Hematopoietic multipotent progenitor cell treated with erythropoietin and hydrocortisone succinate and interleukin-3 and kit ligand, for 15 days (in vitro differentiated cells): Measurements from ENCODE around the gene ENTPD2.
"Not testable (repeated sequence)": the region's sequence is repeated elsewhere in the genome, so short reads cannot be mapped to it uniquely, and the experiment has no call there.

ENCODE experiments used
- DNase-seq: peaks from one replicate; pipeline ENCODE4 v3.0.0-alpha.2; 2015; ENCODE audit warnings: low spot score

ENTPD2 gene

GRCh38 chr9:137064027-137064879, 10.4 kb upstream of the ENTPD2 start:
- DNase-seq = peak; percentile 65

DNA sequence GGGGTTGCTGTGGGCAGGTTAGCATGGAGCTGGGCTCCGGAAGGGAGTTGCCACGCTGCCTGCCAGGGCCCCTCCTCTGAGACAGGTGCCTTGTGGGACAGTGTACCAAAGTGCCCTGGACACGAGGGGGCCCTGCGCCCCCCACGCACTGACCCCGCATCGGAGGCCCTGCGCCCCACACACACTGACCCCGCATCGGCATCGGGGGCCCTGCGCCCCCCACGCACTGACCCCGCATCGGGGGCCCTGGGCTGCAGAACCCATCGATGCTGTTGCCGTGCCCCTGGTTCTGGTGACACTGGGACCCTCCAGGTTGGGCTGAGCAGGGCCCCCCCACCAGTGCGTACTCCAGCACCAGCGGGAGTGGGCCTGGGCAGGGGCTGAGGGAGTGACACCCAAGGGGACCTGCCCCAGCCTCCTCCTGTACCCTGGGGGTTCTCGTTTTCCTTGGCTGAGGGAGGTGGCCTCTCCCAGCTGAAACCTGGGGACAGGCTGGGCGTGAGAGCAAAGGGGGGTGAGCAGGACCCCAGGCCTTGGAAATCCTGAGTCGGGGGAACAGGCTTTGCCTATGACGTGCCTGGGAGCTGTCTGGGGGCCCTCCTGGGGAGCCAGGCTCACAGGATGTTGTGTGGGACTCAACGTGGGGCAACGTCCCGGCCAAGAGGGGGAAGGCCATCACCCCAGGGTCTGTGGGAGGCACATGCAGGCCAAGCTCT, 9.6 kb upstream of the ENTPD2 start:
- DNase-seq = no peak

GRCh38 chr9:137062798-137063197, 8.9 kb upstream of the ENTPD2 start:
- DNase-seq = not testable (repeated sequence)

DNA sequence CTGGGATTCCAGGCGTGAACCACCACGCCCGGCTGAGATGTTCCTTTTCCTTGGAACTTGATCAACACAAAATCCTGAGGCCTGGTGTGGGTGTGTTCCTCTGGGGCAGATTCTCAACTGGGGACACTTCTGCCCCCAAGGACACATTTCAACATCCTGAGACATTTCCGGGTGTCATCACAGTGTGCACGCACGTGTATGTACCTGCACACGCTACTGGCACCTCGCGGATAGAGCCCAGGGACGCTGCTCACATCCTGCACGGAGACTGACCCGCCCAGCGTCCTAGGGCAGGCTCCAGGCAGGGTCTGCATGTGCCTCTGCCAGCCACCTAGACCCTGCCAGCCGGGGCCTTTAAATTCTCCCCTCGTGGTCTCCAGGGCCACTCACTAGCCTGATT, 8.5 kb upstream of the ENTPD2 start:
- DNase-seq = no peak

- no peak for DNase-seq
Measured at GRCh38 chr9:137058521-137059234, 4.8 kb upstream of the ENTPD2 start.

GRCh38 chr9:137057545-137057944, 3.7 kb upstream of the ENTPD2 start:
- no peak for DNase-seq

GRCh38 chr9:137056739-137057415, 3.0 kb upstream of the ENTPD2 start:
- DNase-seq = no peak

GRCh38 chr9:137055385-137056364, 1.8 kb upstream of the ENTPD2 start:
- no peak for DNase-seq

DNA sequence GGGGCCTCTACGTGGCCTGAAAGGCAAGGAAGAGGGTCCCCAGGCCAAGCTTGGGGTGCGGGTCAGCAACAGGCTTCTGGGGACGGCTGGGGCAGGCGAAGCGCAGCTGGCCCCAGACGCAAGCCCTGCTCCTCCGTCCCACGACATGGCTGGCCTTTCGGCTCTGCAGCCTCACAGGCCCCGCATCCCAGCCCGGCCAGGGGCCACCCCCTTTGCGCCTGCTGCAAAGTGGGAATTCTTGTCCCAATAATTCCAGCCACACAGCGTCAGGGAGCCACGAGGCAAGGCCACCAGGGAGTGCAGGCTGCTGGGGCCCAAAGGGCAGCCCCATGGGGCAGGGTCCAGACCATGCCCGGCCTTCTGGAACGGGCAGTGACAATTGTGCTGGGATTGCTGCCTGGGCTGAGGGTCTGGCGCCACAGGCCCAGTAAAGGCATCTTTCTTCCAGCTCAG, 1.1 kb upstream of the ENTPD2 start:
- no peak for DNase-seq

- no peak for DNase-seq
Measured at GRCh38 chr9:137052998-137053943, 590 bp downstream of the ENTPD2 start.

- DNase-seq = no peak
Measured at GRCh38 chr9:137052293-137052692, 1.6 kb downstream of the ENTPD2 start.

DNA sequence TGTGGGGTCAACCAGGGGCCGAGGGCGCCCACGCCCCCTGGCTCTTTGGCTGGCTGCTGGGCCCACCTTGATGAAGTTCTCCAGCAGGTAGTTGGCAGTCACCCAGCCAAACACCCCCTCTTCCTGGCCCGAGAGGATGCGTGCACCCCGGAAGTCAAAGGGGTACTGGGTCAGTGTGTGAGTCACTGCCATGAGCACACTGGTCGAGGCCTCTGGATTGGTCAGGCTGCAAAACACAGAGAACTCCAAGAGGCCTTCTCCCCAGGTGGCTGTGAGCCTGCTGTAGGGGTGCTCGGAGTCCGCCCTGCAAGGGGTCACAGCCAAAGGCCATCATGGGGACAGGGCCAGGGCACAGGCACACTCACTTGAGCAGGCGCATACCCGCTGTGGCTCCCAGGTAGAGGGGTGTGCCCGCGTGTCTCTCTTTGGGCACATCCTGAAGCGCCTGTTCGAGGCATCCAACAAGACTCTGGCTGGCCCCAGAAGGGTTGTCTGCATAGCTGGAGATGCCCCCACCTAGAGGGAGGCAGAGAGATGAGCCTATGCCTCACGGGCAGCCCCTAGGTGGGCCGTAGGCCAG, 2.6 kb downstream of the ENTPD2 start:
- DNase-seq = no peak

DNA sequence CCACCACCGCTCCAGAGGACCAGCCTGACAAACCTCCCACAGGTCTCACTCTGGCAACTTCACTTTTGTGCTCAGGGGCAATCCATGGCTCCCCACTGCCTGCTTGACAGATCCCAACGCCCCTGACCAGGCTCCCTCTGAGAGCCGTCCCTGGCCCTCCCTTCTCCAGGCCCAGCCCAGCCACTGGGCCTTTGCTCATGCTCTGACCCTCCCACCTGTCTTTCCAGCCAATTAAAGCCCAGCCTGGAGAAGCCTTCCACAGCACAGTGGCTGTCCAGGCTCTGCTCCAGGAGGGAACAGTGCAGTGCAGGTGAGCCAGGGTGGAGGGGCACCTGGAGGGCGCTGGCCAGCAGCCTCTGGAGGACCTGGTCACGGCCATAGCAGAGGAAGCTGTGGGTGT, 3.3 kb downstream of the ENTPD2 start:
- no peak for DNase-seq

DNA sequence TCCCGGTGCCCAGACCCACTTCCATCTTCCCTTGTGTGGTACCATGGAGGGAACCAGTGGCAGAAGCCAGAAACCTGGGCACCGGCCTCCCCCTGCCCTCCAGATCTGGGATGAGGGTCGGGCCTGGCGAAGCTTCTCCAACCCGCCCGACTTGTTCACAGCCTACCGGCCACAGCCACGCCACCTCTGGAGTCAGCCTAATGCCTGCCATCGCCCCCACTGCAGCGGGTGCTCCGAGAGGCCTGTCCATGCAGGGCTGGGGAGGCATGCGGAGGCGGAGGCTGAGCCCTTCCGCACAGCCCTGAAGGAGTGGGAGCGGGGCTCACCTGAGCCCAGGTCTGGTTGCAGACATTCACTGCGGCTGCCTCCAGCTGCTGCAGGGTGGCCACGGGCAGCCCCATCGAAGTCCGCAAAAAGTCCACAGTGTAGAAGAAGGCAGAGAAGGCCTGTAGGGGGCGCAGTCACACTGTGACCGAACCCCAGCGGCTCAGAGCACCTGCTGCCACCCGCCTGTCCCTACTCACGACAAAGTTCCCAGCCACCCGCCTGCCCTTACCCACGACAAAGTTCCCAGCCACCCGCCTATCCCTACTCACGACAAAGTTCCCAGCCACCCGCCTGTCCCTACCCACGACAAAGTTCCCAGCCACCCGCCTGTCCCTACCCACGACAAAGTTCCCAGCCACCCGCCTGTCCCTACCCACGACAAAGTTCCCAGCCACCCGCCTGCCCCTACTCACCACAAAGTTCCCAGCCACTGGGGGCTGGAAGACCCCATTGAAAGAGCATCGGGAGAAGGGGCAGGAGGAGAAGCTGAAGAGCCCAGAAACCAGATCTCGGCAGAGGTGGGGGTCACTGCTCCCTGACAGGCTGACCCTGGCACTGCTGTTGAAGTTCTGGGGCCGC, 4.1 kb downstream of the ENTPD2 start:
- peak; percentile 59 for DNase-seq

DNA sequence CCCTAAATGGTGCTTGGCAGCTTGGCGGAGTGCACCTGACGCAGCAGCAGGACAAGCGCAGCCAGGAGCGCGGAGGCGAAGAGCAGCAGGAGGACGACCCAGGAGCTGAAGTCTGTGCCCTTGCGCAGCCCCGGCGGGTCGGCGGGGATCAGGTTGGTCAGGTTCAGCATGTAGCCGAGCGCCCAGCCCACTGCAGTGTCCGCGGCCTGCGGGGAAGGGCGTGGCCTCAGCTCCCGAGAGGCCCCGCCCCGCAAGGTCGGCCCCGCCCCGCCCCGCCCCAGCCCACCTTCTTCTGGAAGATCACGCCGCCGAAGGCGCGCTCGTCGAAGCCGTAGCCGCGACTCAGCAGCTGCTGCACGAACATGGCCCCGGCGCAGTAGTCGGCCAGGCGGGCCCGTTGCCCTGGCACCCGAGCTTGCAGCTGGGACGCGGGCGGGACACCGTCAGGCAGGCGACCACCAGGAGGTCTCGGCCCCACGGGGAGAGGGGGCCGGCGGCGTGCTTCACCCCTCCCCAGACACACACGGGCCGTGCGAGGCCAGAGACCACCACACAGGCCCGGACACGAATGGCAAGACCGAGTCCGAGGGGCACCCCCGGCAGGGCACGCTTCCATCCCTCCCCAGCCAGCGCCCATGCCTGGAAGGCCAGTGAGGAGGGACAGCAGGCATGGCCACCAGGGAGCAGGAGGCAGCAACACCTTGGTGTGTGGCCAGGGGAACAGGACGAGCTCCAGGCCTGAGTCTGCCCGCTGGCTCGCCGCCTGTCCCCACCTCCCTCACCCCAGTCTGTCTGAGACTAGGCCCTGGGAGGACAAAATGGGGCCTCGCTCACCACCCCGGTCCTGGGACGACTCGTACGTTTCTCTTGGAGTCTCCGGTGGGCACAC, 5.0 kb downstream of the ENTPD2 start:
- no peak for DNase-seq

- peak; percentile 52 for DNase-seq
Measured at GRCh38 chr9:137046088-137046787, 7.6 kb downstream of the ENTPD2 start, which contains the start of gene NPDC1. Gene NPDC1 (minus strand): TSS chr9:137046177. CDS start chr9:137045989, 188 bp downstream.
